NCI-H82 treated with DMSO at 0.1 percent for 48 hours (cell line): ENCODE data around the gene RAB31.

Source experiments
- DNase-seq: peaks from one replicate; lab custom pipeline; 2025; ENCODE audit not compliant: unreplicated experiment; lab: John Stamatoyannopoulos, UW

RAB31 gene

DNA sequence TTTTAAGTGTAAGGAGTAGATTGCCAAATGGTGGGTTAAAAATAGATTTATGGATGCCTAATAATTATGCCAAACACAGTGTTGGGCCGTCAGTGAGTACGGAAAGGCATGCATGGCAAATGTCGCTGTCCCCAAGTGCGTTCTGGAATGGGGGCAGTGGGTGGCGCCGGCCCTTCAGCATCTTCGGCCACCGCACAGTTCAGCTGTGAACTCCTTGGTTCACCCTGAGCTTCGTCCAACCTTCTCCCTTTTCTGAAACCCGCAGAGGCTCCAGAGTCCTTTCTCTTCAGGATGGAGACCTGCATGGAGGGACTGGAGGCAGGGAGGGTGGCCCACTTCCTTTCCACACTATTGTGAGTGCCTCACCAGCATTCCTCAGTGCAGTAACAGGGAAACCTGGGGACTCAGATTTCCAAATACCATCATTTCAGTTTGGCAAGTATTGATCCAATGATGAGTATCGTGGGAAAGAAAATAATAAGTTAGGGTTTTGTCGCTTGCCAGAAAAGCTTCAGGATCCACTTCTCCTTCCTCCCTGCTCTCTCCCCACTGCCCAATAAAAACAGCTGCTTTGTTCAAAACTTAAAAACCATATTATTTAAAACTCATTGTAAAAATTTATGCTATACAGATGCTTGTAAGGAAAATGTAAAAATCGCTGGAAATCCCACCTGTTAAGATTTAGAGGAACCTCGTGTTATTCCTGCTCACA is 103.0 kb downstream of the RAB31 start:
- DNase-seq = no peak

DNA sequence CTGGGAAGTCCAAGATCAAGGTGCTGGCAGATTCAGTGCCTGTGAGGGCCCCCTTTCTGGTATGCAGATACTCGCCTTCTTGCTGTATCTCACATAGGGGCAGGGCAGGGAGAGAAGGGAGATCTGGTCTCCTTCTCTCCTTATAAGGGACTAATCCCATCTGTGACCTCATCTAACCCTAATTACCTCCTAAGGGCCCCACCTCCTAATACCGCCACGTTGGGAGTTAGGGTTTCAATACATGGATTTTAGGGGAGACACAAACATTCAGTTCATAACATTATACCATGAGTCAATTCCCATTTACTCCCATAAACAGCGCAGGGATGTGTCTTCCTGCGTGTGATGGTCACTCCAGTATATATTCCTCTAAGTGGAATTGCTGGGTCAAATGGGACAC is 103.9 kb downstream of the RAB31 start:
- no peak for DNase-seq

DNA sequence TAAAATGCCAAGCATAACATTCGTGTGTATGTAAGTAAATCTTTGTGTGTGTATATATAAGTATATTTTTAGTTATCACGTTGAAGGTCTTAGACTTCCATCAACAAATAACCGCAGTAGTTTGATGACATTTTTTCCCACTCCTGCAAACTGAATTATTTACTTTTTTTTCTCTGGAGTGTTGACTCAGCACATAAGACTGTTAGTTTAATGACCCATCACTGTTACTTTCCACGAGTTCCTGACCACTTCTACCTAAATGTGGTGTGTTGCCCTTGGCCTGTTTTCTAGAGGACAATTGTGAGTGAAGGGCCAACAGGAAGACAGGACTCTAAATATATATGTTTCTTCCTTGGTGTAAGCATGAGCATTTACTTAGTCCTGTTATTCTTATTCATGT is 106.3 kb downstream of the RAB31 start:
- DNase-seq = no peak

GRCh38 chr18:9817286-9817685 is 109.2 kb downstream of the RAB31 start:
- no peak for DNase-seq

- no peak for DNase-seq
Measured at GRCh38 chr18:9817725-9818422, 109.8 kb downstream of the RAB31 start.

DNA sequence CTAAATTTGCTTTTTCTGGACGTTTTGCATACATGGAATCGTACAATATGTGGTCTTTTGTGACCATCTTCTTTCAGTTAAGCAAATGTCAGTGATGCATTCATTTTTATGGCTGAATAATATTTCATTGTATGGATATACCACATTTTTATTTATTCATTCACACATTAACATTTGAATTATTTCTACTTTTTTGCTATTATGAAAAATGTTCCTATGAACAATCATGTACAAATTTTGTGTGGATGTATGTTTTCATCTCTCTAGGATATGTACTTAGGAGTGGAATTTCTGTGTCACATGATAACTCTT is 110.3 kb downstream of the RAB31 start:
- DNase-seq = no peak

GRCh38 chr18:9820127-9820526 is 112.0 kb downstream of the RAB31 start:
- no peak for DNase-seq

DNA sequence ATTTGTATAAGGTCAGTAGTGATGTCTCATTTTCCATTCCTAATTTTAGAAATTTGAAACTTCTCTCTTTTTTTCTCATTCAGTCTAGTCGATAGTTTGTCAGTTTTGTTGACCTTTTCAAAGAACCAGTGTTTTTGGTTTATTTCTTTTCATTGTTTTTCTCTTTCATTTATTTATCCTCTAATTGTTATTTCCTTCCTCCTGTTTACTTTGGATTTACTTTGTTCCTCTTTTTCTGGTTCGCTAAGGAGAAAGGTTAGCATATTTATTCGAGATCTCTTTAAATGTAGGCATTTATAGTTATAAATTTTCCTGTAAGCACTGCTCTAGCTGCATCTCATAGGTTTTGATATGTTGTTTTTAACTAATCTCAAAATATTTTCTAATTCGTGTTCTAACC is 112.6 kb downstream of the RAB31 start:
- no peak for DNase-seq

DNA sequence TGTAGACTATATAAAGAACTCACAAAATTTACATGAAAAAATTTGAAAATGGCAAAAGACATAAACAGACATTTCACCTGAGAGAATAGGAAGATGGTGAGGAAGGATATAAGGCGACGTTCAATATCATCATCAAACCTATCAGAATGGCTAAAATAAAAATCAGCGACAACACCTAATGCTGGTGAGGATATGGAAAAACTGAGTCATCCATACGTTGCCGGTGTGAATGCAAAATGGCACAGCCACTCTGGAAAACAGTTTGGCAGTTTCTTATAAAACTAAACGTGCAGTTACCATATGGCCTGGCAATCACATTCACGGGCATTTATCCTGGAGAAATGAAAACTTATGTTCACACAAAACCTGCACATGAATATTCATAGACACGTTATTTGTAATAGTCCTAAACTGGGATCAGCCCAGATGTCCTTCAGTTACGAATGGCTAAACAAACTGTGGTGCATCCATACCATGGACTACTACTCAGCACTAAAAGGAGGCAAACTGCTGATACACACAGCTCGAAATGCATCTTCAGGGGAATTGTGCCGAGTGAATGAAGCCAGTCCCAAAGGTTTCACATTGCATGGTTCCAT is 114.6 kb downstream of the RAB31 start:
- DNase-seq = no peak

DNA sequence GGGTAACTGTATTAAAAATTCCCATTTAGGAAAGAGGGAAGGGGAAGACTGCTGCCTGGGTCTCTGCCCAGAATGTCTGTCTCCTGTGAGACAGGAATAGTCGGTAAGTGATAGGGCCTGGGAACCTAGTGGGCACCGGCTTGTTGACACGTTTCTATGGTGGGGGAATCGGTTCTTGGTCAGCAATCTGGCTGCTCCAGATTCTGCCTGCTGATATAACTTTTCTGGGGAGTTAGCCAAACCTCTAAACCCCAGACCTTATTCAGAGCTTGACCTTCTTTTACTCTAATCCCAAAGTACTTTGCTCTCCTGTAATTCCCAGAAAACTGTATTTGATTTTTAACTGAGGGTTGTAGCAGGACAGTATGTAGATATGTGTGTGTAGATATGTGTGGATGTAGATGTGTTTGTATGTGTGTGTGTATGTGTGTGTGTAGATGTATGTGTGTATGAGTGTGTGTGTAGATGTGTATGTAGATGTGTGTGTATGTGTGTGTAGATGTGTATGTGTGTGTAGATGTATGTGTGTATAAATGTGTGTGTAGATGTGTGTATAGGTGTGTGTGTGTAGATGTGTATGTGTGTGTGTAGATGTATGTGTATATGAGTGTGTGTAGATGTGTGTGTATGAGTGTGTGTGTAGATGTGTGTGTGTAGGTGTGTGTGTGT is 115.8 kb downstream of the RAB31 start:
- no peak for DNase-seq

- DNase-seq = no peak
Measured at GRCh38 chr18:9824474-9824832, 116.4 kb downstream of the RAB31 start.

GRCh38 chr18:9824952-9825371 is 116.9 kb downstream of the RAB31 start:
- no peak for DNase-seq

DNA sequence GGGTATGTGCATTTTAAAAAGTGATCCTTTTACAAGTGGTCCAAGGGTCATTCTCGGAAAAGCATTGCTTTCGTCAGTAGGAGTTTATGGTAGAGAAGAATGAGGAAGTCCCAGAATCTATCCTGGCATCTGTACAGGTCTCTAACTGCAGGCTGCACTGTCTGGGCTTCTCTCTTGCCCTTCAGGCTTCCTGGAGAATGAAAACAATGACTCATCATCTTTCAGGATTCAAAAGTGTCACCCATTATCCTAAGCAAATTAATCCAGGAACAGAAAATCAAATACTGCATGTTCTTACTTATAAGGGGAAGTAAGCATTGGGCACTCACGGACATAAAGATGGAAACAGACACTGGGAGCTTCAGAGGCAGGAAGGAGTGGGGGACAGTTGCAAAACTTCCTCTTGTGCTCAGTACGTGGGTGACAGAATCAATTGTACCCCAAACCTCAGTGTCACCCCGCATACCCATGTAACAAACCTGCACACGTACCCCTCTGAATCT is 117.5 kb downstream of the RAB31 start:
- DNase-seq = no peak

- DNase-seq = no peak
Measured at GRCh38 chr18:9826685-9827084, 118.6 kb downstream of the RAB31 start.

DNA sequence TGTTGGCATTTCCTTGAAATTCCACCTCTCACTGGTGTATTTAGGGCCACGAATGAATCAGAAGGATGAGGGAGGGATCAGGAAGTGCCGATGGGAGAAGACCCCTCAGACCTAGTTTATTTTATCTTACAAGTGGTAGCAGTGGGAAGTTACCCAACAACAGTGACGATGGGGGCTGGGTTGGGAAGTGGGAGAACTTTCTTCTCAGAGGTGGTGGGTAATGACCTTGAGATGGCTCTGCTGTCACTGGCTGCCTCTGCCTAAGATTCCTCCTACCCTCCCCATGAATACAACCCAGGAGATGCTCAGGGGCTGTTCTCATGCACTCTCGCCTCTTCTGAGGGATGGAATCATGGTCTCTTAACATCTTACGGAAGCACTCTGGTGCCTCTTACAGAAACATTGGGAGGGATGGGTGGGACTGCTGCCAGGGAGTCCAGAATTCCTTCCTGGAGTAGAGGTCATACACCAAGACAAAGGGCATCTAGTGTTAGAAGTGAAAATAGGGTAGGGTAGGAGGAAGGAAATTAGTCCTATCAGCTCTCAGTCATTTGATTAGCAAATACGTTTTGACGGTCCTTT is 119.2 kb downstream of the RAB31 start:
- no peak for DNase-seq

GRCh38 chr18:9827793-9828505 is 119.8 kb downstream of the RAB31 start:
- no peak for DNase-seq

GRCh38 chr18:9828506-9829396 is 120.7 kb downstream of the RAB31 start:
- no peak for DNase-seq

GRCh38 chr18:9829397-9829712 is 121.3 kb downstream of the RAB31 start:
- no peak for DNase-seq

GRCh38 chr18:9831036-9831722 is 123.1 kb downstream of the RAB31 start:
- DNase-seq = no peak
